ENCODE results near the gene PIGO. TPM values are rescaled to one million over a fixed set of nuclear protein-coding genes. Genes with fewer than 3 reads are reported as not detected.

PIGO gene
- total RNA-seq, 1 donor from 2014 or later, result 13.3 TPM

- Histone ChIP-seq H3K27ac (no peak overlapping the region), H3K9me3 (no peaks in the 10 kb centered on the region), H3K4me3 (no peak overlapping the region), H3K36me3 (peaks cover 0 to 39% of the 10 kb centered on the region in 2 donors), H3K4me1 (peaks cover 44% of the 10 kb centered on the region), H3K27me3 (no peaks in the 10 kb centered on the region)
- DNase-seq (ENCODE audit: extremely low spot score in 2 of 2), result peak in 1 of 2 donors; percentile 83
- TF ChIP-seq POLR2AphosphoS5 (IDR thresholded peaks at IDR 0.05; ENCODE audit: insufficient read depth in 1 of 2, low read depth in 1 of 2) (no peak), POLR2A (IDR thresholded peaks at IDR 0.05) (no peak), CTCF (IDR thresholded peaks at IDR 0.05) (no peak)
- intact Hi-C loops (cut with DNase I), result no loop called here
Observed at GRCh38 chr9:35108946-35109575, 12.7 kb upstream of the PIGO start.

DNA sequence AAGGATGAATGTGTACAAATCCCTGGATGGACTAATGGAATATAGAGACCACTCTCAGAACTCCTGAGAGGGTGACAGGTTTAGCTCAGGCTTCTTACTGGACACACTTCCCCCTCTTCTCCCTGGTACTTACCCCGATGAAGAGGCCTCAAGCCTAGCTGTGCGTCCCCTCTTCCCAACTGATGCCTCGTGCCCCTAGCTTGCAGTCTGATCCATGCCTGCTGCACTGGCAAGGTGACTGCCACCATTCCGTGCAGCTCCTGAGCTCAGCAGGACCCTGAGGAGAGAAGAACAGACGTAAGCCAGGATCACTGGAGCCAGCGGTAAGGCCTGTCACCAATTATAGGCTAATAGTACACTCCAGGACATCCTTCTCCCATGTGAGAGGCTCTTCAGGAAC is 12.1 kb upstream of the PIGO start:
- Histone ChIP-seq H3K4me3 (no peak overlapping the region), H3K9me3 (no peaks in the 10 kb centered on the region), H3K4me1 (peaks cover 43% of the 10 kb centered on the region), H3K36me3 (peaks cover 0 to 39% of the 10 kb centered on the region in 2 donors), H3K27me3 (no peaks in the 10 kb centered on the region), H3K27ac (no peak overlapping the region)
- intact Hi-C loops (cut with DNase I), result no loop called here
- DNase-seq (ENCODE audit: extremely low spot score in 2 of 2), result peak in 1 of 2 donors; percentile 47
- TF ChIP-seq POLR2A (IDR thresholded peaks at IDR 0.05) (no peak), CTCF (IDR thresholded peaks at IDR 0.05) (no peak)

GRCh38 chr9:35107297-35108290 is 11.2 kb upstream of the PIGO start:
- Histone ChIP-seq H3K27me3 (no peaks in the 10 kb centered on the region), H3K9me3 (no peaks in the 10 kb centered on the region), H3K27ac (no peak overlapping the region), H3K4me1 (peaks cover 38% of the 10 kb centered on the region), H3K36me3 (peaks cover 0 to 39% of the 10 kb centered on the region in 2 donors), H3K4me3 (no peak overlapping the region)
- intact Hi-C loops (cut with DNase I), result no loop called here
- DNase-seq (ENCODE audit: extremely low spot score in 2 of 2), result peak in 1 of 2 donors; percentile 76
- no peak for TF ChIP-seq CTCF (IDR thresholded peaks at IDR 0.05)
- no peak for TF ChIP-seq POLR2A (IDR thresholded peaks at IDR 0.05)
- TF ChIP-seq POLR2AphosphoS5 (IDR thresholded peaks at IDR 0.05; ENCODE audit: insufficient read depth in 1 of 2, low read depth in 1 of 2), result no peak

- intact Hi-C loops (cut with DNase I), result no loop called here
- Histone ChIP-seq H3K4me1 (peaks cover 41% of the 10 kb centered on the region), H3K4me3 (no peak overlapping the region), H3K27ac (no peak overlapping the region), H3K27me3 (no peaks in the 10 kb centered on the region), H3K36me3 (peaks cover 0 to 39% of the 10 kb centered on the region in 2 donors), H3K9me3 (no peaks in the 10 kb centered on the region)
- no peak for DNase-seq (ENCODE audit: extremely low spot score in 2 of 2)
- TF ChIP-seq CTCF (IDR thresholded peaks at IDR 0.05) (no peak), POLR2A (IDR thresholded peaks at IDR 0.05) (no peak), POLR2AphosphoS5 (IDR thresholded peaks at IDR 0.05; ENCODE audit: insufficient read depth in 1 of 2, low read depth in 1 of 2) (no peak)
Observed at GRCh38 chr9:35106343-35106730, 9.9 kb upstream of the PIGO start.

Measured in vagina (tissue), 2 donors.